Aorta (tissue), 5 donors: ENCODE measurements around the gene ATAD3A. TPM values are rescaled to one million over a fixed set of nuclear protein-coding genes. Genes with fewer than 3 reads are reported as not detected.
A peak's percentile ranks its signal among the peaks of the same experiment; 100 is the strongest.
"Not testable (repeated sequence)": the region's sequence is repeated elsewhere in the genome, so short reads cannot be mapped to it uniquely, and the experiment has no call there.

Experiments
- ATAC-seq: fragments of 200-7000 bp; cut with Tn5 transposase; one replicate; pipeline ENCODE4 v1.9.1; 2022; ENCODE audit warnings: moderate library complexity; ENCODE audit not compliant: low FRiP score
- DNase-seq, 2 donors: peaks; one replicate each; pipeline ENCODE4 v3.0.0-alpha.2; 2020
- H3K27ac ChIP-seq, 2 donors: one replicate each; pipeline ENCODE4 v1.5.1; 2013; ENCODE audit warnings: low read length in 2 of 2, mild to moderate bottlenecking in 2 of 2, moderate library complexity in 2 of 2, control low read depth in 1 of 2, inconsistent platforms in 1 of 2, low read depth in 1 of 2
- H3K27me3 ChIP-seq, 2 donors: one replicate each; pipeline ENCODE4 v1.6.1; 2013; ENCODE audit warnings: control low read depth in 1 of 2, low read length in 1 of 2, mild to moderate bottlenecking in 1 of 2, moderate library complexity in 1 of 2; ENCODE audit not compliant: insufficient read depth in 2 of 2, control insufficient read depth in 1 of 2
- H3K36me3 ChIP-seq, 2 donors: one replicate each; pipeline ENCODE4 v1.6.1; 2013; ENCODE audit warnings: control low read depth in 1 of 2, low read length in 1 of 2, mild to moderate bottlenecking in 1 of 2; ENCODE audit not compliant: insufficient read depth in 2 of 2, control insufficient read depth in 1 of 2
- H3K4me1 ChIP-seq, 2 donors: one replicate each; pipeline ENCODE4 v1.6.1; 2013; ENCODE audit warnings: low read length in 2 of 2, control low read depth in 1 of 2, mild to moderate bottlenecking in 1 of 2, moderate library complexity in 1 of 2; ENCODE audit not compliant: insufficient read depth in 2 of 2, control insufficient read depth in 1 of 2
- H3K4me3 ChIP-seq, 2 donors: one replicate each; pipeline ENCODE4 v1.5.1; 2013; ENCODE audit warnings: low read length in 2 of 2, control low read depth in 1 of 2, mild to moderate bottlenecking in 1 of 2
- H3K9me3 ChIP-seq: one replicate; pipeline ENCODE4 v1.6.1; 2013; ENCODE audit warnings: mild to moderate bottlenecking, low read length; ENCODE audit not compliant: control insufficient read depth
- WGBS, 2 donors: extraction: QIAGEN DNeasy Blood & Tissue Kit; methylation state at CpG; one replicate each; pipeline ENCODE4 v1.1.7; 2013; 5-methylcytosine and 5-hydroxymethylcytosine counted together
- intact Hi-C, 2 donors: fragments of 100-400 bp; cut with DNase I; formaldehyde crosslinking; loops; one replicate each; pipeline versions ENCODE4 v1.14.2 to v1.15.0; 2022
- polyA plus RNA-seq, 2 donors: library from polyadenylated mRNA; stranded (reverse); fragments of 200-250 nt; gene quantifications; one replicate each; pipeline ENCODE4 v1.2.3, GENCODE V29; 2013
- total RNA-seq, 2 donors: library from RNA; stranded (reverse); fragmentation: NEBNext Ultra II Directional; extraction: Animal tissue kit (Norgen Biotek cat#: 25700); gene quantifications; one replicate each; pipeline ENCODE4 v1.2.1, GENCODE V29; 2021
- donor health status: healthy with polysubstance abuse.
- donor health status: Bipolar disorder and iron deficiency.
- donor health status: DM: no; HTN: no; CAD: no.
- donor health status: DM: no; HTN: no; CAD: no.
- donor health status: DM: yes; HTN: yes; CAD: no.

ATAD3A gene
- total and polyA plus RNA-seq, 4 donors, result 8.3 to 20.2 (median 12.5) TPM

DNA sequence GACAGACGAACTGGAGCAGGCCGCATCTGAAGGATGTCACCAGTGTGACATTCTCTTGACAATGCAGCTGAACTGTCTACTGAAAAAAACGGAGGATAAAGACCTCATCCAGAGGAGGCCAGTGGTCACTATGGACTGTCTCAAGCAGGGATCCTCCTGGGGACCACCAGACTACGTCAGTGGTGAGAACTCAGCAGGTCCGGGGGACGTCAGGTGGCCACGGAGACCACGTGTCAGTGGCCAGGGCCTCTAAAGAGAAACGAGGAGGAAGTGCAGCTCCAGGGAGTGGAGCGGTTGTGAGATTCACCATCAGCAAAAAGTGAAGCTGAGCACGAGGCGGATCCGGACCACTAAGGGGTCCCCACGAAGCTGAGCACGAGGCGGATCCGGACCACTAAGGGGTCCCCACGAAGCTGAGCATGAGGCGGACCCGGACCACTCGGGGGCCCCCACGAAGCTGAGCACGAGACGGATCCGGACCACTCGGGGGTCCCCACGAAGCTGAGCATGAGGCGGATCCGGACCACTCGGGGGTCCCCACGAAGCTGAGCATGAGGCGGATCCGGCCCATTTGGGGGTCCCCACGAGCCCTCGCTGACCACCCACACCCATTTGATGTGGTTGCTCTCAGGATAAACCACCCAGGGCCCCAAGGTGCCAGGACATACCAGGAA, 42.0 kb downstream of the ATAD3A start:
- H3K27ac ChIP-seq, result no peak overlapping the region
- no peaks in the 10 kb centered on the region for H3K4me1 ChIP-seq
- ATAC-seq (no peak), DNase-seq (no peak)
- WGBS, 2 donors, result 88 to 89% methylated on average over 35 of the region's 35 CpGs
- no peaks in the 10 kb centered on the region for H3K9me3 ChIP-seq
- intact Hi-C loops, result no loop called here
- H3K27me3 ChIP-seq, result no peaks in the 10 kb centered on the region
- no peaks in the 10 kb centered on the region for H3K36me3 ChIP-seq
- no peak overlapping the region for H3K4me3 ChIP-seq

- no peak for ATAC-seq
- no peak overlapping the region for H3K4me3 ChIP-seq
- no peaks in the 10 kb centered on the region for H3K9me3 ChIP-seq
- H3K4me1 ChIP-seq, result no peaks in the 10 kb centered on the region
- 73 to 77% methylated on average over 13 of the region's 13 CpGs for WGBS, 2 donors
- intact Hi-C loops, result no loop called here
- no peak overlapping the region for H3K27ac ChIP-seq
- H3K36me3 ChIP-seq, result no peaks in the 10 kb centered on the region
- DNase-seq, result no peak
- H3K27me3 ChIP-seq, result no peaks in the 10 kb centered on the region
Observed at GRCh38 chr1:1554550-1554925, 42.6 kb downstream of the ATAD3A start.

DNA sequence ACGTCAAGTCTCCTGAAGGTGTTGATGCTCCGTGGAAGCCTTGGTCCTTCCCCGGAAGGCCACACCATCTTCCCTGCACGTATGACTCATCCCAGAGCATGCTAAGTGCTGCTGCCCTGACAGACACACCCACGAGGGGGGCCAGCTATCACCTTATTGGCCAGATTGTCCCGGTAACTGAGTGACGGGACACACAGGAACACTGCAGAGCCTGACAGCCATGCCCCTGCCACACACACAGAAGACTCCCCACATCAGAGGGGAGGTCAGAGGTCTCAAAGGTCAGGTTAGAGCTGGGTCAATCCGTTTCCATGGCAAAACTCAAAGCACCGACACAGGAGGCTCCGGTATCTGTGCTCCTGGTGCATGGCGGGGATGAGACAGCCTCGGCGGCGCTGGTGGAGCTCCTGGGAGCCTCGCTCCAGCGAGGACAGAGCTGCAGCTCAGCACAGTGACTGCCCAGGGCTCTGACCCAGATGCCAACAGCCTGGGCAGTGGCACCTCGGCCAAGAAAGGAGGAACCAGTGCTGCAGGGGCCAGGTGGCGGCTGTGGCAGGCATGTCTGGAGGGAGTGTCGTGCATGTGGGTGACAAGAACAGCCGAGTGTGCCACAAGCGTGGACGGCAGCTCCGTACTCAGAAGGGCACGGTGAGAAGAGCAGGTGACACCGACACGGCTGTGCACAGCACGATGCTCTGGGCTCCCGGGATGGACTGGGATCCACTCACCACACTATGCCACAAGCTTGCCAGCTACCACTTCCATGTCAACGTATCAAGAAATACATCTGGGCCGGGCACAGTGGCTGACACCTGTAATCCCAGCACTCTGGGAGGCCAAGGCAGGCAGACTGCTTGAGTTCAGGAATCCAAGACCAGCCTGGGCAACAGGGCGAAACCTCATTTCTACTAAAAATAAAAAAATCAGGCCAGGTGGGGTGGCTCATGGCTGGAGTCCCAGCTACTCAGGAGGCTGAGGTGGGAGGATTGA, 43.3 kb downstream of the ATAD3A start:
- WGBS, 2 donors, result 64 to 65% methylated on average over 31 of the region's 31 CpGs
- Histone ChIP-seq H3K4me3 (no peak overlapping the region), H3K4me1 (no peaks in the 10 kb centered on the region), H3K27me3 (no peaks in the 10 kb centered on the region), H3K27ac (no peak overlapping the region), H3K36me3 (no peaks in the 10 kb centered on the region), H3K9me3 (no peaks in the 10 kb centered on the region)
- intact Hi-C loops, result no loop called here
- ATAC-seq (peak; percentile 9), DNase-seq (no peak)

- Histone ChIP-seq H3K36me3 (no peaks in the 10 kb centered on the region), H3K4me3 (no peak overlapping the region), H3K27me3 (no peaks in the 10 kb centered on the region), H3K9me3 (no peaks in the 10 kb centered on the region), H3K27ac (no peak overlapping the region), H3K4me1 (no peaks in the 10 kb centered on the region)
- intact Hi-C loops, result no loop called here
- no peak for ATAC-seq
- 68 to 80% methylated on average over 6 of the region's 6 CpGs for WGBS, 2 donors
- no peak for DNase-seq
Observed at GRCh38 chr1:1556505-1556904, 44.5 kb downstream of the ATAD3A start.

GRCh38 chr1:1556961-1557360, 45.0 kb downstream of the ATAD3A start:
- DNase-seq, H3K4me3 ChIP-seq, H3K9me3 ChIP-seq, intact Hi-C loops, H3K27ac ChIP-seq, H3K27me3 ChIP-seq, H3K36me3 ChIP-seq, ATAC-seq, H3K4me1 ChIP-seq: not testable (repeated sequence)
- 90% methylated on average over 11 of the region's 11 CpGs for WGBS, 2 donors

DNA sequence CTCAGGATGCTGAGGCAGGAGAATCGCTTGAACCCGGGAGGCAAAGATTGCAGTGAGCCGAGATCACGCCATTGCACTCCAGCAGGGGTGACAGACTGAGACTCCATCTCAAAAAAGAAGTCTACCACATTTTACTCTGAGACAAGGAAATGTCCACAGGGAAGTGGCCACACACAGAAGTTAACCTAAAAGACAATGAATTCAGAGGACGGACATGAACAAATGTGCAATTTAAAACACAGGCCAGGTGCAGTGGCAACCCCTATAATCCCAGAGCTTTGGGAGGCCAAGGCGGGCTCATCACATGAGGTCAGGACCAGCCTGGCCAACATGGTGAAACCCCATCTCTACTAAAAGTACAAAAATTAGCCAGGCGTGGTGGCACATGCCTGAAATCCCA, 45.7 kb downstream of the ATAD3A start:
- ATAC-seq, H3K36me3 ChIP-seq, intact Hi-C loops, DNase-seq, H3K4me3 ChIP-seq, H3K27ac ChIP-seq, H3K4me1 ChIP-seq, H3K27me3 ChIP-seq, H3K9me3 ChIP-seq: not testable (repeated sequence)
- 89 to 92% methylated on average over 7 of the region's 7 CpGs for whole genome bisulfite sequencing, 2 donors

DNA sequence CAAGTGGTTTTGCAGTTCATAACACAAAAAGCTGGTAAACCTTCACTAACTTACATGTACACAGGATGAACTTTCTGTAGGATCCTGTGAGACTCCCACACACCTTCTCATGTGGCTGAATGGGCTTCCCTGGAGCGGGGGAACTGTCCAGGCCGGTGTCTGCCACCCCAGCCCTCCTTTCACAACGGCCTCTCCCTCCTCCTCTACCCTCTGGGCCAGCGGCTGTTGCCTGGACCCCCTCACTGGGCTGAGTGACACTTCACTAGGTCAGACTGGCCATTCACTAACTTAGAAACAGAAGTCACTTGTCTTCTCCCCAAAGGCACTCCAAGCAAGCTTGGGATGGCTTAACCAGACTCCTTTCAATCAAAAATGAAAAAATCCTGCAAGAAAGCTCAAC, 46.6 kb downstream of the ATAD3A start:
- DNase-seq, result no peak
- H3K4me1 ChIP-seq, result no peaks in the 10 kb centered on the region
- 58 to 62% methylated on average over 4 of the region's 4 CpGs for WGBS, 2 donors
- no peak for ATAC-seq
- intact Hi-C loops, result no loop called here
- H3K4me3 ChIP-seq, result no peak overlapping the region
- no peaks in the 10 kb centered on the region for H3K36me3 ChIP-seq
- no peaks in the 10 kb centered on the region for H3K27me3 ChIP-seq
- H3K27ac ChIP-seq, result no peak overlapping the region
- no peaks in the 10 kb centered on the region for H3K9me3 ChIP-seq

DNA sequence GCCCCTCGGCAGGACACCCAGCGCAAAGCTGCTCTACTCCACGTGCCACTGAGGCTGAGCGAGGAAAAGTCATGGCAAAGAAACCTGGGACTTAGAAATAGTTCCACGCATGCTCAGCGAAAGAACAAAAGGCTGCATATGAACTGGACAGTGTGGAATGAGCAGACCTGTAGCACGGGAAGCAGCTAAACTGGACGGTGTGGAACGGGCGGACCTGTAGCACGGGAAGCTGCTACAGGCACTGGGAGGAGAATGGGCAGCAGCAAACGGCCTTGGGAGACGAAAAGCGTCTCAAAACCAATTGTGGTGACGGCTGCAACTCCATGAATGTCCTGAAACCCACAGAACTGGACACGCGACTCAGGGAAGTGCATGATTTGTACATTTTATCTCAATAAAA, 47.1 kb downstream of the ATAD3A start:
- H3K9me3 ChIP-seq, result no peaks in the 10 kb centered on the region
- no peaks in the 10 kb centered on the region for H3K27me3 ChIP-seq
- H3K27ac ChIP-seq, result no peak overlapping the region
- ATAC-seq, result no peak
- no peaks in the 10 kb centered on the region for H3K4me1 ChIP-seq
- intact Hi-C loops, result no loop called here
- 79 to 81% methylated on average over 17 of the region's 17 CpGs for WGBS, 2 donors
- no peak overlapping the region for H3K4me3 ChIP-seq
- peaks cover 0 to 1% of the 10 kb centered on the region in 2 donors for H3K36me3 ChIP-seq
- DNase-seq, result no peak

GRCh38 chr1:1560178-1560577, 48.2 kb downstream of the ATAD3A start:
- Histone ChIP-seq H3K27me3 (no peaks in the 10 kb centered on the region), H3K4me3 (no peak overlapping the region), H3K36me3 (peaks cover 0 to 5% of the 10 kb centered on the region in 2 donors), H3K9me3 (no peaks in the 10 kb centered on the region), H3K4me1 (no peaks in the 10 kb centered on the region), H3K27ac (no peak overlapping the region)
- 87 to 88% methylated on average over 9 of the region's 9 CpGs for WGBS, 2 donors
- intact Hi-C loops, result no loop called here
- DNase-seq (no peak), ATAC-seq (no peak)
